Activated CD8-positive, alpha-beta T cell treated with anti-CD3 and anti-CD28 coated beads for 36 hours (primary cell): ENCODE results near the gene GOLGA2. TPM values are rescaled to one million over a fixed set of nuclear protein-coding genes. Genes with fewer than 3 reads are reported as not detected.
"Not testable (repeated sequence)": the region's sequence is repeated elsewhere in the genome, so short reads cannot be mapped to it uniquely, and the experiment has no call there.

Experiments
- ATAC-seq: fragments of 200-7000 bp; cut with Tn5 transposase; one replicate; pipeline ENCODE4 v1.10.0; 2021; ENCODE audit warnings: mild to moderate bottlenecking, moderate library complexity
- CTCF ChIA-PET: fragments of 350-600 bp; sonication (Branson Sonifier 250); formaldehyde crosslinking; loops from one replicate; lab custom pipeline; 2021; ENCODE audit warnings: antibody characterized with exemption; lab: Charles Lee
- POLR2A ChIA-PET: fragments of 350-600 bp; sonication (Branson Sonifier 250); formaldehyde crosslinking; loops from one replicate; lab custom pipeline; 2021; ENCODE audit warnings: antibody characterized with exemption; lab: Charles Lee
- DNase-seq: peaks from one replicate; pipeline ENCODE4 v3.0.0-alpha.2; 2020
- H3K27ac Mint-ChIP-seq: one replicate; pipeline ENCODE4 v1.8.0; 2021; ENCODE audit warnings: mild to moderate bottlenecking, mixed read lengths
- H3K27me3 Mint-ChIP-seq: one replicate; pipeline ENCODE4 v1.8.0; 2021; ENCODE audit warnings: mixed read lengths
- H3K36me3 Mint-ChIP-seq: one replicate; pipeline ENCODE4 v1.8.0; 2021; ENCODE audit warnings: low read depth, mixed read lengths
- H3K4me1 Mint-ChIP-seq: one replicate; pipeline ENCODE4 v1.8.0; 2021; ENCODE audit warnings: low read depth, mixed read lengths
- H3K4me3 Mint-ChIP-seq: one replicate; pipeline ENCODE4 v1.8.0; 2021; ENCODE audit warnings: mild to moderate bottlenecking, moderate library complexity, mixed read lengths
- H3K9me3 Mint-ChIP-seq: one replicate; pipeline ENCODE4 v1.8.0; 2021; ENCODE audit warnings: mixed read lengths
- intact Hi-C: fragments of 100-400 bp; cut with micrococcal nuclease; formaldehyde crosslinking; loops from one replicate; pipeline ENCODE4 v1.10.0; 2022
- total RNA-seq, 2 experiments: library from RNA; stranded (reverse); gene quantifications; one replicate each; pipeline ENCODE4 v1.2.3, GENCODE V29; 2021
- TF ChIP-seq, protein P1 (sequence below): fragments of 200-600 bp; IDR thresholded peaks from one replicate; pipeline ENCODE4 v1.8.0; 2022; ENCODE audit warnings: antibody characterized with exemption, mild to moderate bottlenecking

Gene GOLGA2
- total RNA-seq, 2 experiments from 2014 or later: 29.8 to 34.6 TPM

DNA sequence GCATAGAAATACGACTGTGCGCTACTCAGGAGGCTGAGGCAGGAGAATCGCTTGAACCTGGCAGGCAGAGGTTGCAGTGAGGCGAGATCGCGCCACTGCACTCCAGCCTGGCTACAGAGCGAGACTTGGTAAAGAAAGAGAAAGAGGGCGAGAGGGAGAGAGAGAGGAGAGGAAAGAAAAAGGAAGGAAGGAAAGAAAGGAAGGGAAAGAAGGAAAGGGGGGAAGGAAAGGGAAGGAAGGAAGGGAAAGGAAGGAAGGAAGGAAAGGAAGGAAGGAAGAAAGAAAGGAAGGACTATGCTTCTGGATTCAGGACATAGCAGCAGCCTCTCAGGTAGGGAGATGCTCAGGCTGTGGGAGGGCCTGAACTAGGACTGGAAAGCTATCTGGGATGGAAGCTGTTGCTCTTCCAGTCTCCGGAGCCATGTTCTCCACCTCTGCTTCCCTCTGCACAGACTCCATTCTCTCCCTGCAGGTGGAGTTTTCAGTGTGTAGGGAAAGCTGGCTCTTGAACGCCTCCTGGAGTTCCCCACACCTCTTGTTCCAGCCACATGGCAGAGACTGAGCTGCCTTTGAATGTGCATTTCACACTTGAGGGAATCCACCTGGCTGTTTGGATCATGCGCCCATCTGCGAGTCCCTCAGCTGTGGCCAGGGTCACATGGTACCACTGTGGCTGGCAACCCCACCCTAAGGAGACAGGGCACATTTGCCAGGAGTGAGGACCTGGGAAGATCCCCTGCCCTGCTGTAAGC, 9.4 kb upstream of the GOLGA2 start:
- H3K4me3 Mint-ChIP-seq: no peak overlapping the region
- CTCF ChIA-PET: interaction anchor here (0.9 to 1.7 kb wide), 2 partner anchors 10 to 153 kb away, joined by 3 read pairs; no protein-coding TSS in a partner anchor
- no peaks in the 10 kb centered on the region for H3K27me3 Mint-ChIP-seq
- TF ChIP-seq, protein P1, sequence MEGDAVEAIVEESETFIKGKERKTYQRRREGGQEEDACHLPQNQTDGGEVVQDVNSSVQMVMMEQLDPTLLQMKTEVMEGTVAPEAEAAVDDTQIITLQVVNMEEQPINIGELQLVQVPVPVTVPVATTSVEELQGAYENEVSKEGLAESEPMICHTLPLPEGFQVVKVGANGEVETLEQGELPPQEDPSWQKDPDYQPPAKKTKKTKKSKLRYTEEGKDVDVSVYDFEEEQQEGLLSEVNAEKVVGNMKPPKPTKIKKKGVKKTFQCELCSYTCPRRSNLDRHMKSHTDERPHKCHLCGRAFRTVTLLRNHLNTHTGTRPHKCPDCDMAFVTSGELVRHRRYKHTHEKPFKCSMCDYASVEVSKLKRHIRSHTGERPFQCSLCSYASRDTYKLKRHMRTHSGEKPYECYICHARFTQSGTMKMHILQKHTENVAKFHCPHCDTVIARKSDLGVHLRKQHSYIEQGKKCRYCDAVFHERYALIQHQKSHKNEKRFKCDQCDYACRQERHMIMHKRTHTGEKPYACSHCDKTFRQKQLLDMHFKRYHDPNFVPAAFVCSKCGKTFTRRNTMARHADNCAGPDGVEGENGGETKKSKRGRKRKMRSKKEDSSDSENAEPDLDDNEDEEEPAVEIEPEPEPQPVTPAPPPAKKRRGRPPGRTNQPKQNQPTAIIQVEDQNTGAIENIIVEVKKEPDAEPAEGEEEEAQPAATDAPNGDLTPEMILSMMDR: no peak
- intact Hi-C loops: no loop called here
- no peak for DNase-seq
- ATAC-seq: no peak
- no peaks in the 10 kb centered on the region for H3K9me3 Mint-ChIP-seq
- H3K36me3 Mint-ChIP-seq: no peaks in the 10 kb centered on the region
- POLR2A ChIA-PET: interaction anchor here (0.5 kb wide), 1 partner anchor 27 kb away, joined by 4 read pairs; no protein-coding TSS in a partner anchor
- H3K4me1 Mint-ChIP-seq: peaks cover under 1% of the 10 kb centered on the region
- H3K27ac Mint-ChIP-seq: no peak overlapping the region

DNA sequence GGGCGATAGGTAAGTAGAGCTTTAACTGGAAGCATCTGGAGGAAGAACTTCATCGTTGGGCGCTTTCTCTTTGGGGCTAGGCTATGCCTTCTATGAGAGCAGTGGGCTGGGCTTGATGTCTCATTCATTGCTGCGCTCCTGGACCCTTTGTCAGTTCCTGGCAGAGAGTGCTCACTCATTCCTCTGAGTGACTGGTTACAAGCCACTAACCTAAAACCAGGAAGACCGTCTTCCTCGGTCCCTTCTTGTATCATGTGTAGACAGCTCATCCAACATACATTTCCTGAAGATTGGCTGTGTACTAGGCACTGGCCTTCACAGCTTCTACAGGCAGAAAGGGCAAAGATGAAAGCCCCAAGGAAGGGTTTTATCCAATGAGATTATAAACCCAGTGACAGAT, 6.7 kb upstream of the GOLGA2 start:
- Mint-ChIP-seq H3K9me3 (no peaks in the 10 kb centered on the region), H3K27me3 (no peaks in the 10 kb centered on the region), H3K4me3 (no peak overlapping the region), H3K36me3 (no peaks in the 10 kb centered on the region), H3K27ac (no peak overlapping the region), H3K4me1 (peaks cover 9% of the 10 kb centered on the region)
- no peak for ATAC-seq
- ChIA-PET POLR2A (interaction anchor here (0.7 kb wide), 1 partner anchor 18 kb away, joined by 3 read pairs; no protein-coding TSS in a partner anchor), CTCF (interaction anchor here (1.0 to 1.2 kb wide), 2 partner anchors 13 to 80 kb away, joined by 3 to 4 read pairs; no protein-coding TSS in a partner anchor)
- TF ChIP-seq, protein P1: no peak
- intact Hi-C loops: no loop called here
- no peak for DNase-seq

DNA sequence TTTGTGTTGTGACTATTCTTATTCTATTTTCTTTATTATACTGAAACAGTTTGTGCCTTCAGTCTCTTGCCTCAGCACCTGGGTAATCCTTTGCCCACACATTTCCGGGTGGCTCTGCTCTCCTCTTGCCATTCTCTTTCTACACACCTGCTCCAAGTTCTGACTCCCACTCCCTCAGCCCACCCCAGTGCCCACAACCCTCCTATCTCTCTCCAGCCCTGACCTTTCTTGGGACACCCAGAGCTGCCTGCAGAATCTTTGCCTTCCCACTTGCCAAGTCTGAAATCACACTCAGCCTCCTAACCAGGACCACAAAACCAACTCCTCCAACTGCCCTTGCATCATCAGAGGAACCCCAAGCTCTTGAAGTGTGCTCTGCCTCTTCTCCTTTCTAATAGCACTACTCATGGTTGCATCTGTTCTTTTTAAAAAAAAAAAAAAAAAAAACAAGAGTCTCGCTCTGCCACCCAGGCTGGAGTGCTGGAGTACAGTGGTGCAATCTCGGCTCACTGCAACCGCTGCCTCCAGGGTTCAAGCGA, 4.3 kb upstream of the GOLGA2 start:
- no peaks in the 10 kb centered on the region for H3K27me3 Mint-ChIP-seq
- H3K4me3 Mint-ChIP-seq: no peak overlapping the region
- H3K4me1 Mint-ChIP-seq: peaks cover 21% of the 10 kb centered on the region
- intact Hi-C loops: no loop called here
- ChIA-PET POLR2A (interaction anchor here (1.1 kb wide), 1 partner anchor 89 kb away, joined by 3 read pairs; the partner anchor contains the start of gene CIZ1), CTCF (interaction anchor here (0.8 kb wide), 1 partner anchor 15 kb away, joined by 3 read pairs; no protein-coding TSS in a partner anchor)
- TF ChIP-seq, protein P1: no peak
- ATAC-seq (no peak), DNase-seq (no peak)
- H3K27ac Mint-ChIP-seq: no peak overlapping the region
- H3K9me3 Mint-ChIP-seq: no peaks in the 10 kb centered on the region
- no peaks in the 10 kb centered on the region for H3K36me3 Mint-ChIP-seq

- H3K27ac Mint-ChIP-seq, H3K27me3 Mint-ChIP-seq, H3K36me3 Mint-ChIP-seq, H3K4me3 Mint-ChIP-seq, intact Hi-C loops, ATAC-seq, DNase-seq, H3K9me3 Mint-ChIP-seq: not testable (repeated sequence)
- ChIA-PET CTCF (interaction anchor here (0.8 to 1.4 kb wide), 2 partner anchors 16 to 24 kb away, joined by 3 read pairs; no protein-coding TSS in a partner anchor), POLR2A (interaction anchor here (1.1 kb wide), 1 partner anchor 88 kb away, joined by 3 read pairs; the partner anchor contains the start of gene CIZ1)
- peaks cover 25% of the 10 kb centered on the region for H3K4me1 Mint-ChIP-seq
These were observed 3.6 kb upstream of the GOLGA2 start for GRCh38 chr9:128279088-128280073.
